SKM-1 treated with dmso at 0.1 percent for 144 hours (cell line): ENCODE data around the gene GFM1.

Experiments used
- DNase-seq: peaks from one replicate; lab custom pipeline; 2025; ENCODE audit not compliant: unreplicated experiment; lab: John Stamatoyannopoulos, UW

GFM1 gene

GRCh38 chr3:158723991-158724390, 79.7 kb downstream of the GFM1 start:
- no peak for DNase-seq

DNA sequence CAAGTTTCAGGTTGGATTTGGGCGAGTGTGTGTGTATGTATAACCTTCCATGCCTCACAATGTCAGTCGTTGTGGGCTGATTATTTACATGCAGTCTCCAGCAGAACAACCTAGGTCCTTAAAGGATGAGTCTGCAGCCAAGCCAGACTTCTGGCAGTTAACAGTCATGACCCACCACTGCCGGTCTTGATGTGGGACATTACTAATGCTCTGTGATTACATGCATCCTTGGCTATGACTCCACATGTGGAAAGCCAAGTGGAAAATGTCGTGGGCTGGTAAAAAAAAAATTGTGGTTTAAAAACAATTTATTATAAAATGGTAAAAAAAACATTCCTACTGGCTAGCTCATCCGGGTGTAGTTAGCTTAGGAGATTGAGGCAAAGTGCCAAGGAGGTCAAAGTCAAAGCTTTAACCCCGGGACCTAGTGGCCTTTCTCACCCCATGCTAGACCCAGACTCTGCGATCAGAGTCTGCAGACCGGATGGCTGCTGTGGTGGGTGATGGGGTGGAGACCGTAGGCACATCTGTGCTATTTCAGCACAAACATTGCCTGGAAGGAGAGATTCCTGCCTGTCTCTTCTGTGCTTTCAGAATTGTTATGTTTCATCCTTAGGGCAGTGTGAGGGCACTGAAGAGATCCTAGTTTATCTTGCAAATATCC, 81.2 kb downstream of the GFM1 start:
- no peak for DNase-seq

DNA sequence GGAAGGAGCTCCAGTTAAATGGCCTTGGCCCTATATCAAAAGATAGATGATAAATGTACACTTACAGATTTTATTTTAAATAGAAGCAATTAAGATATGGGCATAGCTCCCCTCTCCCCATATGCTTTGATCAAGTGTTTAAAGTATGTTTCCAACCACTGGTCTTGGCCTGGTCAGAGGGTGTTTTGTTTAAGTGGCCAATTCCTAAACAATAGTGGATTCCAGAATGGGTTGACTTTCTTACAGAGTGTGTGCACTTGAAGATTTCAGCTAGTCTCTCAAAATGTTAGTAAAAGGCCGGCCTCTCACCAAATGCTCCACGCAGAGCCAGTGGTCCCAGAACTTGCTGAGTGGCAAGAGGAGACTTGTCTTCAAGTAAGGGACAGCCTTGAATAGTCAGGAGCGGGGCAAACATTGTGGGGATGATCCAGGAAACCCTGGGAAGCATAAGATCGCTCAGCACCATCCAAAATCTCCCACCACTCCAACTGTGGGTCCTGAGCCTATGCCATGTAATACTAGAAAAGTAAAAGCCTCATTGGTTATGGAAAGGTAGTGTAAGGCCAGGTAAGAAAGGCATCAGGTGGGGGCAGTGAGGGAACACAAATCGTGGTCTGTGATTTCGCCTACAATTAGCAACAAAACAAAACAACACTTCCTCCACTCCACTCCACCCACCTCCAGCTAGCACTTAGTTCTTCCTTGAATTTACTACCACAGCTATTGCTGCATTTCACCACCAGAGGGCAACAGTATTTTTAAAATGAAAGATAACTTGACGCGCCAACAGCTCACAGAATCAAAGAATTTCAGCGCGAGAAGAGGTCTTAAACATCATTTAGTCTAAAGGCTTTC, 83.1 kb downstream of the GFM1 start:
- DNase-seq: peak; percentile 66

DNA sequence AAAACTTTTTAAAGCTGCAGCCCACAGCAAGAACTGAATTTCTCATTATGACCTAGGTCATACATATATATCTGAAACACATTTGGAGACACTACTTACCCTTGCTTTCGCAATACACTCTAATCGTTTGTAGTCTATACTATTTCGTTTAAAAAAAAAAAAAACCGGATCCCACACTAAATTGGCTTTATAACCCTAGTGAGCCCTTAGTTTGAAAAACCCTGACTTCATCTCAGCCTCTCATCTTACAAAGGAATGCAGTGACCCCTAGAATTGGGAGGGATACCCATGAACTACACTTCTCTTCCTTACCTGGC, 83.7 kb downstream of the GFM1 start:
- DNase-seq: peak; percentile 52

- DNase-seq: no peak
These were observed 84.5 kb downstream of the GFM1 start for GRCh38 chr3:158728851-158729250.

DNA sequence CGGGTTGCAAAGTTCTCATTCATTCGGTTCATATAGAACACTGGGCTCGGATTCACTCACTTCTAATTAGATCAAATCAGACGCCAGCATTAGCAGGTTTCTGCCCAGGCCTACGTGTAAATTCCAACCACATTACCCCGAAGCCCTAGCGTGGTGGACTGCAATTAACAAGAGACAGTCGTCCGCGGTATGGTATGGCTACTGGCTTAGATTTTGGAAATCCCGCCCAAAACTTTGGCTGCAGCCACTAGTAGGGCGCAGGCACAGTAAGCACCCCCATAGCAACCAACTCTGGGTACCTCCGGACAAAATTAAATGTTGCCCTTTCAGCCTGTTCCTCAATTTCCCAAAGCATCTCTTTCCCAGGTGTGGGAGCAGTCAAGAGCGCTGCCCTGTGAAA, 87.2 kb downstream of the GFM1 start:
- no peak for DNase-seq

DNA sequence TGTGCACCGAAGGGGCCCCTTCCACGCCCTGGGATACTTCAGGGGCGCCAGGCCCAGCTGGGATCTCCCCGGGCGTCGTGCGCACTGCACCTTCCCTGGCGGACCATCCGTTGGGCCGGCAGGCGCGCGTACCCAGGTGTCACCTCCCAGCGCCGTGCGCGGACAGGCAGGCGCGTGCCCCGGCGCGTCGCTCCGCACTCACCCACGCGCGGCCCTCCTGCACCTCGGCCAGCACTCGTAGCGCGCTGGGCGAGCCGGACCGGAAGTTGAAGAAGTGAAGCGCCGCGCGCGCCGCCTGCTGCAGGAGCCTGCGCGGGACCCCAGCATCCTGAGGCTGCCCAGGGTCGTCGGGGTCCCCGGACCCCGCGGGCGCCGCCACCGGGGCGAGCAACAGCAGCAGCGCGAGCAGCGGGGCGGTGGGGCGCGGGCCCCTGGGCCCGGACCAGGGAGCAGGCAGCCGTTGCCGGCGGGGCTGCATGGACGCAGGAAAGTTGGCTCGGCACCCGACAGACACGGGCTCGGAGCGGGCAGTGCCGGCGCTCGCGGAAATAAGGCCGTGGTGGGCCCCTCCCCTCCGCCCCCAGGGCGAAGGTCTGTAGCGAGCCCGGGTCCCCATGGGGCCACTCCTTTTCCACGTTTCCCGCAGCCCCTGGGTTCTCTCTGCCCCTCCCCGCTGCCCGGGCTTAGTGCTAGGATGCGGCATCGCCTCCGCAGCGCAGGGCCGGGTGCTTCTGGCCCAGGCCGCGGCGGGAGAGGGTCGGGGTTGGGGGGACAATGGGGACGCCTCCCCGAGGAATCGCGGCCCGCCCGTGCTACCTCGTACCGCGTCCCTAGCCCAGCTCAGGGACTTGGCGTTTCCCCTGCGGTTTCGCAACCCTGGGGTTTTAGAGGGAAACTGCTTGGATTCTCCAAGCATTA, 87.9 kb downstream of the GFM1 start, which contains the start of gene RARRES1:
Gene RARRES1, minus strand, starts transcription at position 520 of the 918 bp plus-strand sequence. Its CDS starts 42 bp downstream, at position 478.
- no peak for DNase-seq

GRCh38 chr3:158732856-158733200, 88.5 kb downstream of the GFM1 start:
- no peak for DNase-seq

- DNase-seq: no peak
These were observed 89.3 kb downstream of the GFM1 start for GRCh38 chr3:158733656-158734055.

DNA sequence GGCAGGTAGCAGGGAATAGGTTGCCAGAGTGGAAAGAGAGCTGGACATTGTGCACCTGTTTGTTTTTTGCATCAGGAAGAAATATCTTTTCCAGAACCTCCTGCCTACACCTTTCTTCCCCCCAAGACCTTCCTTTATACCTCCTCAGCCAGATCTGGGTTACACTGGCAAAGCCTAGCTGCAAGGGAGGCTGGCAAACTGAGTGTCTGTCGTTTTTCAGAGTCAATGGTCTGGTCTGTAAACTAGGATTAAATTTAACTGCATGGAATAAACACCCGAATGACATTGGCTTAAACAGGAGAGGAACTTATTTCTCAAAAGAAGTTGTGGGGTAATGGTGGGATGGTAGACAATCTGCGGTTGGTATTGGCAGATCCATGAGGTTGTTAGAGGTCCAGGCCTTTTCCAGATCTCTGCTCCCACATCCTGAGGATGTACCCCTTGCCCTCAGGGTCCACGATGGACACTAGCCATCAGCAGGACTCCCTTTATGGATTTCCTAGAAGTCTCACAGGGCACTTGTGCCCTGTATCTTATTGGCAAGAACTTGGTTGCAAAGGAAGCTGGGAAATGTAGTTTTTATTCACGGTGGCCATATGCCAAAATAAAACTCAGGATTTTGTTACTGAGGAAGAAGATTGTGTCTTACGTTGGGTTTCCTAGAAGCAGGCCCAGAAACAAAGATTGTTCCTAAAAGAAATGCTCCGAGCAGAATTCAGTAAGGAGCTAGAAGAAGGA, 91.1 kb downstream of the GFM1 start:
- DNase-seq: no peak

- DNase-seq: no peak
These were observed 93.1 kb downstream of the GFM1 start for GRCh38 chr3:158737410-158737809.

GRCh38 chr3:158737976-158738615, 93.8 kb downstream of the GFM1 start:
- no peak for DNase-seq

DNA sequence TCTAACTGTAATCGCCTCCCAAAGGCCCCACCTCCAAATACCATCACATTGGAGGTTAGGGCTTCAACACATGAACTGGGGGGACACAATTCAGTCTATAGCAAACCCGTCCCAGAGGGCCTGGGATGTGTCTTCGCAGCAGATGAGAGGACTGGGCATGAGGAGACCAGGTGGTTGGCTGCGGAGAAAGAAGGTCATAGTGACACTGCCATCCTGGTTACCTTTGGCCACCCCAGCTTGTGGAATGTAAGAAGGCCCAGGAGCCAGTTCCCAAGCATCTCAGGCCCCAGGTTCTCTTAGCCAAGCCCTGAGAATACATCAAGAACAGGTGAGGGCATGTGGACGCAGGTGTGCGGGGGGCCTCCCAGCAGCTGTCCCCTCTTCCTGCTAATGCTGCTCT, 94.3 kb downstream of the GFM1 start:
- DNase-seq: no peak

- DNase-seq: no peak
These were observed 94.8 kb downstream of the GFM1 start for GRCh38 chr3:158739078-158739477.

DNA sequence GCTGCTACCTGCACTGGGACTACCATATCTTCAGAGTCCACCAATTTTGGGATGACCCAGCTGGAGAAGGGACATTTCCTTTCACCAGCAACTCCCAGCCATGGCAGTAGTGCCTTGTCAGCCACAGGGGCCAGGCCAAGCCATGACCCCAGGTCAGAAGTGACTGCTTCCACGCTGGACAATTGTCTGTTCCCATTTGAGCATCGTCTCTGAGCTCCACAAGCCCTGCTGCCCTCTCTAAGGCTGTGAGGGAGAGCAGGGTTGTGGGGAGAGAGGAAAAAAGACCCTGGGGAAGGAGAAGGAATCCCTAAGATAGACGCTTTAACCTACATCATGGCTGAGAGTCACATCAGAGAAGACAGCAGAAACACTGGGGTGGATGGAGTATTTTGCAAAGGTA, 95.3 kb downstream of the GFM1 start:
- no peak for DNase-seq
